GM12878 (cell line): ENCODE data around the gene AGXT. TPM values are rescaled to one million over a fixed set of nuclear protein-coding genes. Genes with fewer than 3 reads are reported as not detected.

Experiments used
- ATAC-seq: fragments of 200-7000 bp; cut with Tn5 transposase; 3 replicates; pipeline ENCODE4 v1.9.1; 2020; ENCODE audit warnings: mild to moderate bottlenecking, moderate library complexity
- BruUV-seq: library from RNA; stranded (reverse); fragments of 400-500 nt; replicated peaks from 2 replicates; lab custom pipeline; 2021; lab: Mats Ljungman, UMichigan
- CTCF ChIA-PET: fragments of 300-600 bp; sonication (Branson Sonifier 250); formaldehyde crosslinking; extraction: SDS; loops from one replicate; lab custom pipeline; 2021; ENCODE audit warnings: inconsistent platforms; lab: Yijun Ruan, JAX
- POLR2A ChIA-PET: fragments of 350-600 bp; formaldehyde crosslinking; extraction: SDS; loops from one replicate; lab custom pipeline; 2021; ENCODE audit warnings: inconsistent platforms; lab: Charles Lee
- RAD21 ChIA-PET: fragments of 300-600 bp; sonication (Branson Sonifier 250); formaldehyde crosslinking; loops from one replicate; lab custom pipeline; 2023; ENCODE audit warnings: antibody characterized with exemption; ENCODE audit not compliant: unreplicated experiment; lab: Charles Lee
- SMC1A ChIA-PET: fragments of 300-600 bp; sonication (Branson Sonifier 250); formaldehyde crosslinking; loops from one replicate; lab custom pipeline; 2023; ENCODE audit not compliant: unreplicated experiment, uncharacterized antibody; lab: Charles Lee
- DNase-seq: peaks from one replicate; pipeline ENCODE4 v3.0.0-alpha.2; 2011; ENCODE audit warnings: low read depth, low spot score
- FAIRE-seq: peaks from 3 replicates; lab custom pipeline; 2011; peaks lifted over from hg19 to GRCh38; lab: Jason Lieb, UNC
- H2AFZ ChIP-seq: 2 replicates; pipeline ENCODE4 v1.6.0; 2011; ENCODE audit warnings: low read depth, low read length, control low read depth; ENCODE audit not compliant: control insufficient read depth
- H3K27ac ChIP-seq: 2 replicates; pipeline ENCODE4 v1.5.1; 2011; ENCODE audit warnings: control low read depth; ENCODE audit not compliant: control insufficient read depth, insufficient read depth
- H3K27me3 ChIP-seq, 2 experiments: replicated peaks in 1 of 2; 2 replicates each; pipeline versions ENCODE4 v1.6.0 to v1.6.1; 2011; ENCODE audit warnings: low read length in 1 of 2; ENCODE audit not compliant: control insufficient read depth in 2 of 2, insufficient read depth in 2 of 2
- H3K36me3 ChIP-seq, 2 experiments: 2 replicates each; pipeline ENCODE4 v1.5.1; 2011; ENCODE audit warnings: low read length in 1 of 2; ENCODE audit not compliant: control insufficient read depth in 2 of 2, insufficient read depth in 2 of 2
- H3K4me1 ChIP-seq: 2 replicates; pipeline ENCODE4 v1.6.1; 2011; ENCODE audit warnings: mild to moderate bottlenecking, low read length, moderate library complexity, mixed read lengths; ENCODE audit not compliant: control insufficient read depth, insufficient read depth
- H3K4me2 ChIP-seq: 2 replicates; pipeline ENCODE4 v1.6.0; 2011; ENCODE audit warnings: control low read depth; ENCODE audit not compliant: control insufficient read depth, insufficient read depth
- H3K4me3 ChIP-seq: fragments of 200-600 bp; sonication (generic); 2 replicates; pipeline ENCODE4 v1.5.1; 2016
- H3K79me2 ChIP-seq: 2 replicates; pipeline ENCODE4 v1.6.0; 2011; ENCODE audit warnings: low read length; ENCODE audit not compliant: control insufficient read depth, insufficient read depth
- H3K9ac ChIP-seq: 2 replicates; pipeline ENCODE4 v1.8.0; 2011; ENCODE audit warnings: low read length, control low read depth, mixed read lengths; ENCODE audit not compliant: control insufficient read depth, insufficient read depth
- H3K9me3 ChIP-seq: replicated peaks from 3 replicates; pipeline ENCODE4 v1.5.1; 2011; ENCODE audit warnings: mild to moderate bottlenecking, low read length; ENCODE audit not compliant: control insufficient read depth, insufficient read depth
- H4K20me1 ChIP-seq: 2 replicates; pipeline ENCODE4 v1.6.0; 2011; ENCODE audit not compliant: control insufficient read depth, insufficient read depth
- GATAD2B ChIP-seq: fragments of 450-650 bp; conservative IDR thresholded peaks from 2 replicates; pipeline ENCODE4 v1.6.1; 2017; ENCODE audit warnings: low read depth, mild to moderate bottlenecking, moderate library complexity
- KLF5 ChIP-seq: fragments of 450-650 bp; IDR thresholded peaks from 2 replicates; pipeline ENCODE4 v1.6.1; 2014; ENCODE audit warnings: mild to moderate bottlenecking; ENCODE audit not compliant: partially characterized antibody
- NRF1 ChIP-seq: conservative IDR thresholded peaks from 2 replicates; pipeline ENCODE4 v1.6.1; 2011; ENCODE audit warnings: mild to moderate bottlenecking, low read depth, low read length, improper control_type of control experiment
- POLR2A ChIP-seq: IDR thresholded peaks from 2 replicates; pipeline ENCODE4 v1.6.1; 2011; ENCODE audit warnings: low read depth, mild to moderate bottlenecking, low read length
- RBBP5 ChIP-seq: fragments of 200-600 bp; sonication (generic); conservative IDR thresholded peaks from 2 replicates; pipeline ENCODE4 v1.6.1; 2016
- TBL1XR1 ChIP-seq: IDR thresholded peaks from 2 replicates; pipeline ENCODE4 v1.6.1; 2012; ENCODE audit warnings: low read depth, low read length, improper control_type of control experiment
- ZNF217 ChIP-seq: fragments of 450-650 bp; IDR thresholded peaks from 2 replicates; pipeline ENCODE4 v1.6.1; 2017; ENCODE audit warnings: antibody characterized with exemption, mild to moderate bottlenecking
- ZSCAN29 ChIP-seq: fragments of 450-650 bp; IDR thresholded peaks from 2 replicates; pipeline ENCODE4 v1.6.1; 2017; ENCODE audit warnings: mild to moderate bottlenecking, moderate library complexity
- WGBS: methylation state at CpG from one replicate; pipeline ENCODE4 v1.1.6; 2016; ENCODE audit warnings: low lambda C conversion rate; ENCODE audit not compliant: insufficient replicate concordance, insufficient coverage; ENCODE audit errors: missing lambda C conversion rate; 5-methylcytosine and 5-hydroxymethylcytosine counted together
- in situ Hi-C: fragments of 300-500 bp; cut with MboI; formaldehyde crosslinking; loops from 9 replicates; pipeline ENCODE4 v1.14.3; 2018; ENCODE audit warnings: mixed read lengths
- intact Hi-C: fragments of 100-400 bp; cut with micrococcal nuclease; formaldehyde crosslinking; loops from one replicate; pipeline ENCODE4 v1.14.2; 2022; ENCODE audit not compliant: unreplicated experiment
- polyA plus RNA-seq, 11 experiments: library from polyadenylated mRNA; depleted of rRNA in 4 of 11; unstranded in 6 of 11; stranded (reverse) in 5 of 11; fragments of >200 nt; fragmentation: Nextera tagmentation in 4 of 11; fragmentation: Illumina TruSeq in 1 of 11; extraction: Ambion mirVana in 4 of 11; extraction: Trizol in 1 of 11; gene quantifications; 1 replicate in 1 of 11; 2 replicates in 10 of 11; pipeline versions ENCODE4 v1.2.1 to v1.2.3, GENCODE V29; 2011 to 2016; ENCODE audit warnings: inconsistent platforms in 2 of 11, missing spikeins in 2 of 11, low read depth in 1 of 11
- total RNA-seq, 4 experiments: library from RNA; depleted of rRNA in 3 of 4; stranded (reverse); fragments of >200 nt in 3 of 4; fragmentation: Illumina TruSeq in 1 of 4; extraction: Trizol in 1 of 4; gene quantifications; 2 replicates each; pipeline versions ENCODE4 v1.2.1 to v1.2.3, GENCODE V29; 2013 to 2021
- TF ChIP-seq, protein P1 (sequence below): IDR thresholded peaks from 2 replicates; pipeline ENCODE4 v1.6.1; 2011; ENCODE audit warnings: mild to moderate bottlenecking, low read depth, low read length, moderate library complexity; ENCODE audit not compliant: insufficient replicate concordance
- TF ChIP-seq, protein P2 (sequence below), 3 experiments: IDR thresholded peaks in 2 of 3; conservative IDR thresholded peaks in 1 of 3; 2 replicates each; pipeline ENCODE4 v1.5.1; 2011; ENCODE audit warnings: low read depth in 3 of 3, low read length in 3 of 3, mild to moderate bottlenecking in 3 of 3, control low read depth in 2 of 3, moderate library complexity in 2 of 3, inconsistent platforms in 1 of 3, mixed read lengths in 1 of 3; ENCODE audit not compliant: control insufficient read depth in 2 of 3, insufficient read depth in 1 of 3; ENCODE audit errors: extremely low read depth in 1 of 3

Gene AGXT
- total and polyA plus RNA-seq, 10 of the 15 experiments (the other 5 are each of a cell fraction or from before 2014, with no cell fraction given), result 0.18 TPM; not detected in 9

DNA sequence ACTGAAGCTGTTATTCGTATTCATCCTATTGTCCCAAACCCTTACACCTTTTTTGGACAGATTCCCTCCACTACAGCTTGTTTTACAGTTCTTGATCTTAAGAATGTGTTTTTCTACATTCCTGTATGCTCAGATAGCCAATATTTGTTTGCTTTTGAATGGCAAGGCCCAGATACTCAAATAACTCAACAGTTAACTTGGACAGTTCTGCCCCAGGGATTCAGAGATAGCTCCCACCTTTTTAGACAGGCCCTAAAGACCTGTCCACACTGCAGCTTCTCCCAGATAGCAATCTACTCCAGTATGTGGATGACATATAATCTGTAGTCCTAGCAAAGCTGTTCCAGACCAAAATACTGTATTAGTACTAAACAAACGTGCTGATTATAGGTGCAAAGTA is 7.1 kb upstream of the AGXT start:
- WGBS, result 0% methylated on average over 2 of the region's 2 CpGs
- ChIA-PET POLR2A (no interaction called here), CTCF (interaction anchor here (2.5 kb wide), 1 partner anchor 10 kb away, joined by 12 read pairs; no protein-coding TSS in a partner anchor), SMC1A (no interaction called here), RAD21 (no interaction called here)
- Histone ChIP-seq H3K27ac (no peak overlapping the region), H3K4me3 (no peak overlapping the region), H3K9ac (no peak overlapping the region), H3K9me3 (no peaks in the 10 kb centered on the region), H3K36me3 (no peaks in the 10 kb centered on the region), H3K4me1 (no peaks in the 10 kb centered on the region), H2AFZ (no peak overlapping the region), H4K20me1 (no peaks in the 10 kb centered on the region), H3K79me2 (no peaks in the 10 kb centered on the region), H3K4me2 (no peak overlapping the region), H3K27me3 (peaks cover 1 to 6% of the 10 kb centered on the region in 2 experiments; a peak in 2 of 4 replicates)
- BruUV-seq, result no TSS peak
- FAIRE-seq (no peak), ATAC-seq (no peak), DNase-seq (no peak)
- TF ChIP-seq TBL1XR1 (no peak), NRF1 (no peak), ZSCAN29 (no peak), POLR2A (no peak), ZNF217 (no peak), KLF5 (no peak), RBBP5 (no peak), GATAD2B (no peak)
- TF ChIP-seq, protein P1, sequence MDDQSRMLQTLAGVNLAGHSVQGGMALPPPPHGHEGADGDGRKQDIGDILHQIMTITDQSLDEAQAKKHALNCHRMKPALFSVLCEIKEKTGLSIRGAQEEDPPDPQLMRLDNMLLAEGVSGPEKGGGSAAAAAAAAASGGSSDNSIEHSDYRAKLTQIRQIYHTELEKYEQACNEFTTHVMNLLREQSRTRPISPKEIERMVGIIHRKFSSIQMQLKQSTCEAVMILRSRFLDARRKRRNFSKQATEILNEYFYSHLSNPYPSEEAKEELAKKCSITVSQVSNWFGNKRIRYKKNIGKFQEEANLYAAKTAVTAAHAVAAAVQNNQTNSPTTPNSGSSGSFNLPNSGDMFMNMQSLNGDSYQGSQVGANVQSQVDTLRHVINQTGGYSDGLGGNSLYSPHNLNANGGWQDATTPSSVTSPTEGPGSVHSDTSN, result no peak
- TF ChIP-seq, protein P2, sequence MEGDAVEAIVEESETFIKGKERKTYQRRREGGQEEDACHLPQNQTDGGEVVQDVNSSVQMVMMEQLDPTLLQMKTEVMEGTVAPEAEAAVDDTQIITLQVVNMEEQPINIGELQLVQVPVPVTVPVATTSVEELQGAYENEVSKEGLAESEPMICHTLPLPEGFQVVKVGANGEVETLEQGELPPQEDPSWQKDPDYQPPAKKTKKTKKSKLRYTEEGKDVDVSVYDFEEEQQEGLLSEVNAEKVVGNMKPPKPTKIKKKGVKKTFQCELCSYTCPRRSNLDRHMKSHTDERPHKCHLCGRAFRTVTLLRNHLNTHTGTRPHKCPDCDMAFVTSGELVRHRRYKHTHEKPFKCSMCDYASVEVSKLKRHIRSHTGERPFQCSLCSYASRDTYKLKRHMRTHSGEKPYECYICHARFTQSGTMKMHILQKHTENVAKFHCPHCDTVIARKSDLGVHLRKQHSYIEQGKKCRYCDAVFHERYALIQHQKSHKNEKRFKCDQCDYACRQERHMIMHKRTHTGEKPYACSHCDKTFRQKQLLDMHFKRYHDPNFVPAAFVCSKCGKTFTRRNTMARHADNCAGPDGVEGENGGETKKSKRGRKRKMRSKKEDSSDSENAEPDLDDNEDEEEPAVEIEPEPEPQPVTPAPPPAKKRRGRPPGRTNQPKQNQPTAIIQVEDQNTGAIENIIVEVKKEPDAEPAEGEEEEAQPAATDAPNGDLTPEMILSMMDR (IDR thresholded peaks at IDR 0.05 in 2 of 3, conservative IDR thresholded peaks at IDR 0.05 in 1 of 3; ENCODE audit: control insufficient read depth in 2 of 3, extremely low read depth in 1 of 3, insufficient read depth in 1 of 3, low read depth in 3 of 3, low read length in 3 of 3), result no peak
- intact Hi-C loops, result no loop called here
- in situ Hi-C loops, result no loop called here
